IMR-90 (cell line): ENCODE results near the gene NEXN. TPM values are rescaled to one million over a fixed set of nuclear protein-coding genes. Genes with fewer than 3 reads are reported as not detected.

ENCODE experiments used
- ATAC-seq: fragments of 200-7000 bp; cut with Tn5 transposase; 2 replicates; pipeline ENCODE4 v1.9.1; 2020; ENCODE audit warnings: low read depth, mild to moderate bottlenecking, moderate library complexity
- BruUV-seq: library from RNA; stranded (reverse); fragments of 400-500 nt; replicated peaks from 2 replicates; lab custom pipeline; 2021; lab: Mats Ljungman, UMichigan
- CTCF ChIA-PET: fragments of 300-600 bp; formaldehyde crosslinking; extraction: SDS; loops from one replicate; lab custom pipeline; 2021; ENCODE audit warnings: antibody characterized with exemption; lab: Yijun Ruan, JAX
- POLR2A ChIA-PET: fragments of 300-600 bp; sonication (Branson Sonifier 250); formaldehyde crosslinking; loops from one replicate; lab custom pipeline; 2022; ENCODE audit warnings: antibody characterized with exemption; ENCODE audit not compliant: unreplicated experiment; lab: Charles Lee
- DNase-seq: peaks from one replicate; pipeline ENCODE4 v3.0.0; 2013
- H2AFZ ChIP-seq: replicated peaks from 2 replicates; pipeline ENCODE3; 2013; ENCODE audit warnings: low read length, mild to moderate bottlenecking; ENCODE audit not compliant: poor library complexity
- H2AK5ac ChIP-seq: 2 replicates; pipeline ENCODE4 v1.6.1; 2013; ENCODE audit warnings: low read depth, low read length, inconsistent platforms
- H2AK9ac ChIP-seq: replicated peaks from 2 replicates; pipeline ENCODE3; 2013; ENCODE audit warnings: mild to moderate bottlenecking, low read depth, low read length, moderate library complexity; ENCODE audit not compliant: poor library complexity
- H2BK120ac ChIP-seq: 2 replicates; pipeline ENCODE4 v1.6.1; 2013; ENCODE audit warnings: low read depth, low read length, inconsistent platforms
- H2BK15ac ChIP-seq: 3 replicates; pipeline ENCODE4 v1.6.1; 2013; ENCODE audit warnings: low read depth, low read length, inconsistent platforms
- H2BK20ac ChIP-seq: 2 replicates; pipeline ENCODE4 v1.6.1; 2013; ENCODE audit warnings: low read depth, mild to moderate bottlenecking, inconsistent platforms, low read length, moderate library complexity
- H2BK5ac ChIP-seq: 2 replicates; pipeline ENCODE4 v1.6.1; 2013; ENCODE audit warnings: mild to moderate bottlenecking, low read depth, low read length, inconsistent platforms; ENCODE audit not compliant: poor library complexity, severe bottlenecking
- H3K14ac ChIP-seq: replicated peaks from 2 replicates; pipeline ENCODE4 v1.6.1; 2013; ENCODE audit warnings: low read depth, low read length, inconsistent platforms
- H3K18ac ChIP-seq: 2 replicates; pipeline ENCODE4 v1.6.1; 2013; ENCODE audit warnings: low read depth, low read length, control low read depth
- H3K23ac ChIP-seq: 2 replicates; pipeline ENCODE4 v1.6.1; 2013; ENCODE audit warnings: low read depth, low read length, inconsistent platforms
- H3K27ac ChIP-seq: 2 replicates; pipeline ENCODE4 v1.5.1; 2013; ENCODE audit warnings: mild to moderate bottlenecking, control low read depth, low read length; ENCODE audit not compliant: insufficient read depth
- H3K27me3 ChIP-seq: 2 replicates; pipeline ENCODE4 v1.6.1; 2013; ENCODE audit warnings: low read length; ENCODE audit not compliant: control insufficient read depth, insufficient read depth
- H3K36me3 ChIP-seq: 2 replicates; pipeline ENCODE4 v1.6.1; 2013; ENCODE audit warnings: low read length, mixed read lengths; ENCODE audit not compliant: control insufficient read depth, insufficient read depth
- H3K4ac ChIP-seq: 2 replicates; pipeline ENCODE4 v1.6.1; 2013; ENCODE audit warnings: low read depth, low read length, inconsistent platforms
- H3K4me1 ChIP-seq: 2 replicates; pipeline ENCODE4 v1.6.1; 2013; ENCODE audit warnings: low read length, mixed read lengths; ENCODE audit not compliant: control insufficient read depth, insufficient read depth
- H3K4me2 ChIP-seq: 2 replicates; pipeline ENCODE4 v1.6.1; 2013; ENCODE audit warnings: low read depth, mild to moderate bottlenecking, control low read depth, low read length, moderate library complexity
- H3K4me3 ChIP-seq: 2 replicates; pipeline ENCODE4 v1.5.1; 2013; ENCODE audit warnings: low read depth, mild to moderate bottlenecking, control low read depth, low read length, moderate library complexity; ENCODE audit not compliant: insufficient read depth
- H3K56ac ChIP-seq: 2 replicates; pipeline ENCODE4 v1.6.1; 2013; ENCODE audit warnings: low read length, inconsistent platforms; ENCODE audit not compliant: insufficient read depth; ENCODE audit errors: extremely low read depth
- H3K79me1 ChIP-seq, 2 experiments: 2 replicates each; pipeline ENCODE4 v1.6.1; 2013; ENCODE audit warnings: low read length in 2 of 2, inconsistent platforms in 1 of 2, low read depth in 1 of 2
- H3K9ac ChIP-seq: 2 replicates; pipeline ENCODE4 v1.6.1; 2013; ENCODE audit warnings: low read depth, low read length, control low read depth
- H3K9me1 ChIP-seq: 2 replicates; pipeline ENCODE4 v1.6.1; 2013; ENCODE audit warnings: low read length, inconsistent platforms; ENCODE audit not compliant: insufficient read depth
- H3K9me3 ChIP-seq: 2 replicates; pipeline ENCODE4 v1.6.1; 2013; ENCODE audit warnings: low read length; ENCODE audit not compliant: control insufficient read depth, insufficient read depth
- H4K20me1 ChIP-seq: 2 replicates; pipeline ENCODE4 v1.6.1; 2013; ENCODE audit warnings: low read length, inconsistent platforms; ENCODE audit not compliant: insufficient read depth
- H4K5ac ChIP-seq: 2 replicates; pipeline ENCODE4 v1.6.1; 2013; ENCODE audit warnings: mild to moderate bottlenecking, low read depth, low read length, control low read depth
- H4K8ac ChIP-seq, 2 experiments: 2 replicates each; pipeline ENCODE4 v1.6.1; 2013; ENCODE audit warnings: low read depth in 2 of 2, low read length in 2 of 2, control low read depth in 1 of 2, inconsistent platforms in 1 of 2
- H4K91ac ChIP-seq: 2 replicates; pipeline ENCODE4 v1.6.1; 2013; ENCODE audit warnings: low read depth, low read length, inconsistent platforms; ENCODE audit not compliant: insufficient read depth
- CEBPB ChIP-seq: IDR thresholded peaks from 2 replicates; pipeline ENCODE4 v1.6.1; 2012; ENCODE audit warnings: low read depth, low read length, improper control_type of control experiment
- MAFK ChIP-seq: IDR thresholded peaks from 2 replicates; pipeline ENCODE4 v1.6.1; 2012; ENCODE audit warnings: low read depth, low read length, improper control_type of control experiment
- MAZ ChIP-seq: IDR thresholded peaks from 2 replicates; pipeline ENCODE4 v1.6.1; 2012; ENCODE audit warnings: low read depth, mild to moderate bottlenecking, low read length, improper control_type of control experiment, moderate library complexity, borderline replicate concordance
- SMC3 ChIP-seq: fragments of 150-350 bp; IDR thresholded peaks from 2 replicates; pipeline ENCODE4 v1.6.1; 2016; ENCODE audit warnings: low read depth, mild to moderate bottlenecking, antibody characterized with exemption, low read length, moderate library complexity
- WGBS, 2 experiments: methylation state at CpG; one replicate each; pipeline versions ENCODE4 v1.1.5 to v1.1.7; 2013; ENCODE audit warnings: missing lambda C conversion rate in 2 of 2; ENCODE audit not compliant: insufficient read length in 1 of 2; ENCODE audit errors: extremely low coverage in 2 of 2; 5-methylcytosine and 5-hydroxymethylcytosine counted together
- dilution Hi-C: fragments of 300-500 bp; cut with HindIII; formaldehyde crosslinking; loops from one replicate; pipeline ENCODE4 v1.14.3; 2018; ENCODE audit warnings: low sequenced_read_pairs; ENCODE audit not compliant: unreplicated experiment
- in situ Hi-C: fragments of 300-500 bp; cut with MboI; formaldehyde crosslinking; loops from 3 replicates; pipeline ENCODE4 v1.14.3; 2019; ENCODE audit warnings: low sequenced_read_pairs, inconsistent platforms, mixed read lengths
- intact Hi-C: fragments of 100-400 bp; cut with micrococcal nuclease; formaldehyde crosslinking; loops from 2 replicates; pipeline ENCODE4 v1.10.0; 2022
- polyA plus RNA-seq, 3 experiments: library from polyadenylated mRNA; depleted of rRNA; stranded (reverse); fragments of >200 nt; gene quantifications; 2 replicates each; pipeline ENCODE4 v1.2.3, GENCODE V29; 2012; ENCODE audit warnings: low replicate concordance in 1 of 3
- total RNA-seq: library from RNA; depleted of rRNA; stranded (reverse); fragments of >200 nt; gene quantifications from 2 replicates; pipeline ENCODE4 v1.2.3, GENCODE V29; 2012

The NEXN gene
- total and polyA plus RNA-seq, 2 of the 4 experiments (the other 2 are of a cell fraction), result 5.2 to 16.1 TPM

GRCh38 chr1:77872645-77873044 lies 15.8 kb upstream of the NEXN start:
- H3K4ac ChIP-seq, result no peak overlapping the region; the same call in 1 of the 2 replicates
- H3K9ac ChIP-seq, result no peak overlapping the region
- dilution Hi-C loops (no loop called here), intact Hi-C loops (no loop called here), in situ Hi-C loops (no loop called here)
- no peak overlapping the region for H2AK5ac ChIP-seq
- no peak overlapping the region for H3K14ac ChIP-seq
- no peak overlapping the region for H3K27ac ChIP-seq
- no TSS peak for BruUV-seq
- H2AFZ ChIP-seq, result no peak overlapping the region
- H4K91ac ChIP-seq, result no peak overlapping the region
- peaks cover 0 to 26% of the 10 kb centered on the region in 2 experiments; a peak in 3 of 4 replicates for H3K79me1 ChIP-seq
- H3K18ac ChIP-seq, result no peak overlapping the region
- no peak overlapping the region for H2BK5ac ChIP-seq
- H4K5ac ChIP-seq, result no peak overlapping the region
- H3K23ac ChIP-seq, result no peak overlapping the region; the same call in 1 of the 2 replicates
- ATAC-seq (no peak), DNase-seq (no peak)
- H4K8ac ChIP-seq, result no peak overlapping the region
- H3K56ac ChIP-seq, result no peak overlapping the region
- no peak overlapping the region for H2BK120ac ChIP-seq
- H3K4me3 ChIP-seq, result no peak overlapping the region
- no peaks in the 10 kb centered on the region for H3K9me3 ChIP-seq
- POLR2A ChIA-PET, result no interaction called here
- H2BK15ac ChIP-seq, result no peak overlapping the region
- H3K9me1 ChIP-seq, result no peaks in the 10 kb centered on the region
- no peak overlapping the region for H2AK9ac ChIP-seq
- no peaks in the 10 kb centered on the region for H4K20me1 ChIP-seq
- no CpG with 5 or more reads among the region's 1 CpG for WGBS, 2 experiments
- no peak overlapping the region for H3K4me2 ChIP-seq
- H3K27me3 ChIP-seq, result no peaks in the 10 kb centered on the region
- peaks cover 2% of the 10 kb centered on the region; the same call in 1 of the 2 replicates for H3K36me3 ChIP-seq
- TF ChIP-seq MAZ (no peak), SMC3 (no peak), MAFK (no peak), CEBPB (no peak)
- CTCF ChIA-PET, result no interaction called here
- peaks cover 6% of the 10 kb centered on the region; the same call in 1 of the 2 replicates for H3K4me1 ChIP-seq
- H2BK20ac ChIP-seq, result no peak overlapping the region
